ENCODE data around the gene SCUBE3. TPM values are rescaled to one million over a fixed set of nuclear protein-coding genes. Genes with fewer than 3 reads are reported as not detected.

The SCUBE3 gene
- total and polyA plus RNA-seq, 9 of the 15 experiments (the other 6 are each of a cell fraction or from before 2014, with no cell fraction given), result 0.01 to 0.11 TPM; not detected in 7

GRCh38 chr6:35258858-35259193 is 45.1 kb downstream of the SCUBE3 start:
- intact Hi-C loops (cut with micrococcal nuclease) (no loop called here), in situ Hi-C loops (cut with MboI) (no loop called here)
- Histone ChIP-seq H3K27me3 (ENCODE audit: control insufficient read depth in 2 of 2, insufficient read depth in 2 of 2, low read length in 2 of 2) (no peaks in the 10 kb centered on the region), H3K4me3 (peak overlapping the region; percentile 79), H3K27ac (ENCODE audit: extremely low read depth, low read depth, low read length) (peak overlapping the region; percentile 95), H3K9me1 (ENCODE audit: control insufficient read depth, insufficient read depth, low read length) (no peaks in the 10 kb centered on the region), H3K9ac (ENCODE audit: insufficient read depth in 1 of 2, low read depth in 2 of 2, low read length in 2 of 2) (peak overlapping the region; percentile 83 to 96), H3K9me3 (replicated peaks; ENCODE audit: control insufficient read depth, insufficient read depth, low read depth, low read length) (no peaks in the 10 kb centered on the region), H4K20me1 (replicated peaks; ENCODE audit: control insufficient read depth, insufficient read depth, low read length) (no peaks in the 10 kb centered on the region), H3K4me1 (replicated peaks in 1 of 2; ENCODE audit: control insufficient read depth in 2 of 2, insufficient read depth in 2 of 2, low read length in 2 of 2) (peaks cover 18 to 40% of the 10 kb centered on the region in 2 experiments), H3K4me2 (ENCODE audit: insufficient read depth, low read length) (peak overlapping the region; percentile 98), H3K36me3 (ENCODE audit: control insufficient read depth, insufficient read depth, low read length) (no peaks in the 10 kb centered on the region), H3K79me2 (ENCODE audit: control insufficient read depth, insufficient read depth, low read length) (peaks cover 34% of the 10 kb centered on the region), H2AFZ (ENCODE audit: low read depth, low read length) (peak overlapping the region; percentile 97)
- no TSS peak for BruUV-seq (replicated peaks)
- ChIA-PET POLR2A (interaction anchor here (0.5 to 2.6 kb wide), 22 partner anchors 8 to 1338 kb away, joined by 3 to 34 read pairs (median 4); partner anchors contain the start of genes RPL10A and TEAD3), CTCF (ENCODE audit: low intra/inter-chr PET ratio) (no interaction called here)
- WGBS (ENCODE audit: insufficient coverage, low coverage, missing lambda C conversion rate), result 0% methylated on average over 20 of the region's 20 CpGs
- DNase-seq (ENCODE audit: extremely low read depth in 1 of 4, low spot score in 3 of 4), result peak; percentile 67 to 80 (median 72)
- peak; percentile 62 for ATAC-seq
- FAIRE-seq, result no peak
- no peak for TF ChIP-seq ZNF507 (tag; conservative IDR thresholded peaks at IDR 0.05)
- no peak for TF ChIP-seq ELF4 (CRISPR knock-in tag; IDR thresholded peaks at IDR 0.05)
- no peak for TF ChIP-seq HMG20B (CRISPR knock-in tag; IDR thresholded peaks at IDR 0.05)
- TF ChIP-seq, protein P1, sequence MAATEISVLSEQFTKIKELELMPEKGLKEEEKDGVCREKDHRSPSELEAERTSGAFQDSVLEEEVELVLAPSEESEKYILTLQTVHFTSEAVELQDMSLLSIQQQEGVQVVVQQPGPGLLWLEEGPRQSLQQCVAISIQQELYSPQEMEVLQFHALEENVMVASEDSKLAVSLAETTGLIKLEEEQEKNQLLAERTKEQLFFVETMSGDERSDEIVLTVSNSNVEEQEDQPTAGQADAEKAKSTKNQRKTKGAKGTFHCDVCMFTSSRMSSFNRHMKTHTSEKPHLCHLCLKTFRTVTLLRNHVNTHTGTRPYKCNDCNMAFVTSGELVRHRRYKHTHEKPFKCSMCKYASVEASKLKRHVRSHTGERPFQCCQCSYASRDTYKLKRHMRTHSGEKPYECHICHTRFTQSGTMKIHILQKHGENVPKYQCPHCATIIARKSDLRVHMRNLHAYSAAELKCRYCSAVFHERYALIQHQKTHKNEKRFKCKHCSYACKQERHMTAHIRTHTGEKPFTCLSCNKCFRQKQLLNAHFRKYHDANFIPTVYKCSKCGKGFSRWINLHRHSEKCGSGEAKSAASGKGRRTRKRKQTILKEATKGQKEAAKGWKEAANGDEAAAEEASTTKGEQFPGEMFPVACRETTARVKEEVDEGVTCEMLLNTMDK (IDR thresholded peaks at IDR 0.05; ENCODE audit: borderline replicate concordance, insufficient read depth, low read depth, low read length, poor library complexity, severe bottlenecking), result peak; percentile 62
- TF ChIP-seq, protein P2, sequence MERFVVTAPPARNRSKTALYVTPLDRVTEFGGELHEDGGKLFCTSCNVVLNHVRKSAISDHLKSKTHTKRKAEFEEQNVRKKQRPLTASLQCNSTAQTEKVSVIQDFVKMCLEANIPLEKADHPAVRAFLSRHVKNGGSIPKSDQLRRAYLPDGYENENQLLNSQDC (CRISPR knock-in tag; IDR thresholded peaks at IDR 0.05), result no peak
- TF ChIP-seq, protein P3, sequence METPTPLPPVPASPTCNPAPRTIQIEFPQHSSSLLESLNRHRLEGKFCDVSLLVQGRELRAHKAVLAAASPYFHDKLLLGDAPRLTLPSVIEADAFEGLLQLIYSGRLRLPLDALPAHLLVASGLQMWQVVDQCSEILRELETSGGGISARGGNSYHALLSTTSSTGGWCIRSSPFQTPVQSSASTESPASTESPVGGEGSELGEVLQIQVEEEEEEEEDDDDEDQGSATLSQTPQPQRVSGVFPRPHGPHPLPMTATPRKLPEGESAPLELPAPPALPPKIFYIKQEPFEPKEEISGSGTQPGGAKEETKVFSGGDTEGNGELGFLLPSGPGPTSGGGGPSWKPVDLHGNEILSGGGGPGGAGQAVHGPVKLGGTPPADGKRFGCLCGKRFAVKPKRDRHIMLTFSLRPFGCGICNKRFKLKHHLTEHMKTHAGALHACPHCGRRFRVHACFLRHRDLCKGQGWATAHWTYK (CRISPR knock-in tag; IDR thresholded peaks at IDR 0.05), result no peak
- TF ChIP-seq, protein P4, sequence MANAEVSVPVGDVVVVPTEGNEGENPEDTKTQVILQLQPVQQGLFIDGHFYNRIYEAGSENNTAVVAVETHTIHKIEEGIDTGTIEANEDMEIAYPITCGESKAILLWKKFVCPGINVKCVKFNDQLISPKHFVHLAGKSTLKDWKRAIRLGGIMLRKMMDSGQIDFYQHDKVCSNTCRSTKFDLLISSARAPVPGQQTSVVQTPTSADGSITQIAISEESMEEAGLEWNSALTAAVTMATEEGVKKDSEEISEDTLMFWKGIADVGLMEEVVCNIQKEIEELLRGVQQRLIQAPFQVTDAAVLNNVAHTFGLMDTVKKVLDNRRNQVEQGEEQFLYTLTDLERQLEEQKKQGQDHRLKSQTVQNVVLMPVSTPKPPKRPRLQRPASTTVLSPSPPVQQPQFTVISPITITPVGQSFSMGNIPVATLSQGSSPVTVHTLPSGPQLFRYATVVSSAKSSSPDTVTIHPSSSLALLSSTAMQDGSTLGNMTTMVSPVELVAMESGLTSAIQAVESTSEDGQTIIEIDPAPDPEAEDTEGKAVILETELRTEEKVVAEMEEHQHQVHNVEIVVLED (CRISPR knock-in tag; IDR thresholded peaks at IDR 0.05), result no peak
- TF ChIP-seq ZNF77 (CRISPR knock-in tag; IDR thresholded peaks at IDR 0.05), result no peak
- no peak for TF ChIP-seq ZNF76 (CRISPR knock-in tag; IDR thresholded peaks at IDR 0.05; ENCODE audit: borderline replicate concordance)
- no peak for TF ChIP-seq POLR3A (IDR thresholded peaks at IDR 0.05; ENCODE audit: borderline replicate concordance, extremely low read depth, insufficient read depth, insufficient read length)
- TF ChIP-seq E2F6 (IDR thresholded peaks at IDR 0.05; ENCODE audit: borderline replicate concordance in 1 of 2, extremely low read depth in 1 of 2, insufficient read depth in 1 of 2, insufficient read length in 1 of 2, low read depth in 1 of 2, low read length in 1 of 2, poor library complexity in 1 of 2, severe bottlenecking in 1 of 2), result peak in 1 of 2 experiments; percentile 60
- TF ChIP-seq ETV6 (IDR thresholded peaks at IDR 0.05; ENCODE audit: borderline replicate concordance in 1 of 2, low read depth in 2 of 2, low read length in 1 of 2), result no peak
- TF ChIP-seq ETV6 (CRISPR knock-in tag; IDR thresholded peaks at IDR 0.05; ENCODE audit: borderline replicate concordance), result no peak
- no peak for TF ChIP-seq FOXO4 (CRISPR knock-in tag; IDR thresholded peaks at IDR 0.05)
